GM12891 (cell line): Measurements from ENCODE around the gene MGAT4D.

Experiments
- POLR2A ChIP-seq: IDR thresholded peaks from 2 replicates; pipeline ENCODE4 v1.6.1; 2011; ENCODE audit warnings: low read depth, low read length, control low read depth
- POU2F2 ChIP-seq: IDR thresholded peaks from 2 replicates; pipeline ENCODE4 v1.6.1; 2011; ENCODE audit warnings: low read depth, mild to moderate bottlenecking, control low read depth, low read length, moderate library complexity

GRCh38 chr4:140439644-140440142 is 58.4 kb downstream of the MGAT4D start:
- no peak for TF ChIP-seq POLR2A
- TF ChIP-seq POU2F2, result no peak
